ES-I3 (cell line): ENCODE results near the gene SHH.

Source experiments
- H3K36me3 ChIP-seq: 2 replicates; pipeline ENCODE4 v1.6.1; 2013; ENCODE audit warnings: mild to moderate bottlenecking, low read length, control low read depth, moderate library complexity; ENCODE audit not compliant: insufficient read depth
- H3K4me1 ChIP-seq: 2 replicates; pipeline ENCODE4 v1.6.1; 2013; ENCODE audit warnings: mild to moderate bottlenecking, control low read depth, low read length; ENCODE audit not compliant: insufficient read depth
- H3K9ac ChIP-seq: 2 replicates; pipeline ENCODE4 v1.6.1; 2013; ENCODE audit warnings: low read depth, mild to moderate bottlenecking, low read length, moderate library complexity
- H3K9me3 ChIP-seq: 2 replicates; pipeline ENCODE4 v1.6.1; 2013; ENCODE audit warnings: mild to moderate bottlenecking, low read length, moderate library complexity; ENCODE audit not compliant: control insufficient read depth, insufficient read depth

The SHH gene

GRCh38 chr7:155808549-155809331 is 3.5 kb downstream of the SHH start:
- peaks cover 5% of the 10 kb centered on the region; the same call in 1 of the 2 replicates for H3K4me1 ChIP-seq
- peak overlapping the region; percentile 57; the same call in 1 of the 2 replicates for H3K9ac ChIP-seq
- H3K9me3 ChIP-seq: no peaks in the 10 kb centered on the region
- H3K36me3 ChIP-seq: no peaks in the 10 kb centered on the region

DNA sequence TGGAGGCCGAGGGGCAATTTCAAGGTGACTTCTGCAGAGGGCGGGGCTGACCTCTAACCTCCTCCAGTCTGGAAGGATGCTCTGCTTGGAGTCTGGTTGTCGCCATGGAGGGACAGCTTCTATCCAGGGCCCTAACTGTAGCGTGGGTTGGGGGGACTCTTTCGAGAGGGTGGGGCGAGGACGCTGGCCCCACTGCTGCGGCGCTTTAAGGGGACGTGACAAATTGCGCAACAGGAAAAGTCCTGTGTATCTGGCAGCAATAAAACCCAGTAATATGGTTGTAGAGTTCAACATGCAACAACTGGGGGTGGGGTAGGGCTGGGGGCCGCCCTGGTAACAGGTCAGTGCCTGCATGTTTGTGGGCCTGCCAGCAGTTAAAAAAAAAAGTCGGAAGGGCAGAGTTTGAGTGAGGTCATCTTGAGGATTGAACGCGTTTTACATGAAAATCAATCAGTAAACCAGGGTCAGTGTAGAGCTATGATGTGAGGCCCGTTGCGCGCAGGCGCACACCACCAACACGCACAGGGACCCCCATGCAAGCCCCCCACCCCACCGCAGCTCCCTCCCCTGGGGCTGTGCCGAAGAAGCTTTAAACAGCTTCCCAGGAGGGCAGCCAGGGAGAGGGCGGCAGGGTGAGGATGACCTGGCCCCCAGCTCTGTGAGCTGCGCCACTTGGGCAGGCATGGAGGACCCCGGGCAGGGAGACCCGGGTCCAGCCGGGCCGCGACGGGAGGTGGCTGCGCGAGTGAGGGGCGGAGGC is 4.3 kb downstream of the SHH start:
- no peaks in the 10 kb centered on the region for H3K36me3 ChIP-seq
- peaks cover 5% of the 10 kb centered on the region; the same call in 1 of the 2 replicates for H3K4me1 ChIP-seq
- no peaks in the 10 kb centered on the region for H3K9me3 ChIP-seq
- H3K9ac ChIP-seq: peak overlapping the region; percentile 57; the same call in 1 of the 2 replicates

GRCh38 chr7:155807065-155807671 is 5.1 kb downstream of the SHH start:
- peaks cover 5% of the 10 kb centered on the region; the same call in 1 of the 2 replicates for H3K4me1 ChIP-seq
- H3K9me3 ChIP-seq: no peaks in the 10 kb centered on the region
- no peaks in the 10 kb centered on the region for H3K36me3 ChIP-seq
- H3K9ac ChIP-seq: peak overlapping the region; percentile 57; the same call in 1 of the 2 replicates

DNA sequence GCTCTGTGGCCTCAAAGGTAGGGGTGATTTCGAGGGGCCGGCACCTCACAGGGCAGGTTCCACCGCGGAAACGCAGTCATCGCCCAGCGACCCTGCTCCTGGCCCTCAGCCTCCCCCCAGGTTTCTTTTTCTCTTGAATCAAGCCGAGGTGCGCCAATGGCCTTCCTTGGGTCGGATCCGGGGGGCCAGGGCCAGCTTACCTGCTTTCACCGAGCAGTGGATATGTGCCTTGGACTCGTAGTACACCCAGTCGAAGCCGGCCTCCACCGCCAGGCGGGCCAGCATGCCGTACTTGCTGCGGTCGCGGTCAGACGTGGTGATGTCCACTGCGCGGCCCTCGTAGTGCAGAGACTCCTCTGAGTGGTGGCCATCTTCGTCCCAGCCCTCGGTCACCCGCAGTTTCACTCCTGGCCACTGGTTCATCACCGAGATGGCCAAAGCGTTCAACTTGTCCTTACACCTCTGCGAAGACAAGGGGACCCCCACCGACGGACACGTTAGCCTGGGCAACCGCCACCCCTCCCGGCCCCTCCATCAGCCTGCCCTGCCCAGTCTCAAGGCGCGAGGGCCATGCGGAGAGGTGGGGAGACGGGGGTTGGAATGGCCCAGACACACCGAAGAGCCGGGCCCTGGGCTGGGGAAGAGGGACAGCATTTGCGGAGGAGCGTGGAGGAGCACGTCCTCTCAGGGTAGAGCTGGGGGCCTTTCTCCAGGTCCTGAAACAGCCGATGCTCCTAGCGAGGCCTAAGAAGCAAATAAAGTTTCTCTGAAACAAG is 6.0 kb downstream of the SHH start:
- no peaks in the 10 kb centered on the region for H3K9me3 ChIP-seq
- no peaks in the 10 kb centered on the region for H3K36me3 ChIP-seq
- H3K9ac ChIP-seq: peak overlapping the region; percentile 47; the same call in 1 of the 2 replicates
- H3K4me1 ChIP-seq: peaks cover 5% of the 10 kb centered on the region; the same call in 1 of the 2 replicates

DNA sequence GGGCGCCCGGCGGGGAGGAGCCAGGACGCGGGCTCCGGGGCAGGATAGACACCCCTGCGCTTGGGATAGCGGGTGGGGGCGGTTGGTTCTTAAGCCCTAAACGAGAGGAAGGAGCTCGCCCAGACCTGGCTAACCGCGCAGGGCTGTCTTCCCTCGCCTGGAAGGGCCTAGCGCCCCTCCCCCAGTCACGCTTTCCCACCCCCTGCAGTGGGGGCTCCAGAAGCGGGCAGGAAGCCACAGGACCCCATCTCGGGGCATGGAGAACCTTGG is 6.5 kb downstream of the SHH start:
- Histone ChIP-seq H3K36me3 (no peaks in the 10 kb centered on the region), H3K9ac (peak overlapping the region; percentile 47; the same call in 1 of the 2 replicates), H3K4me1 (peaks cover 4% of the 10 kb centered on the region; the same call in 1 of the 2 replicates), H3K9me3 (no peaks in the 10 kb centered on the region)

DNA sequence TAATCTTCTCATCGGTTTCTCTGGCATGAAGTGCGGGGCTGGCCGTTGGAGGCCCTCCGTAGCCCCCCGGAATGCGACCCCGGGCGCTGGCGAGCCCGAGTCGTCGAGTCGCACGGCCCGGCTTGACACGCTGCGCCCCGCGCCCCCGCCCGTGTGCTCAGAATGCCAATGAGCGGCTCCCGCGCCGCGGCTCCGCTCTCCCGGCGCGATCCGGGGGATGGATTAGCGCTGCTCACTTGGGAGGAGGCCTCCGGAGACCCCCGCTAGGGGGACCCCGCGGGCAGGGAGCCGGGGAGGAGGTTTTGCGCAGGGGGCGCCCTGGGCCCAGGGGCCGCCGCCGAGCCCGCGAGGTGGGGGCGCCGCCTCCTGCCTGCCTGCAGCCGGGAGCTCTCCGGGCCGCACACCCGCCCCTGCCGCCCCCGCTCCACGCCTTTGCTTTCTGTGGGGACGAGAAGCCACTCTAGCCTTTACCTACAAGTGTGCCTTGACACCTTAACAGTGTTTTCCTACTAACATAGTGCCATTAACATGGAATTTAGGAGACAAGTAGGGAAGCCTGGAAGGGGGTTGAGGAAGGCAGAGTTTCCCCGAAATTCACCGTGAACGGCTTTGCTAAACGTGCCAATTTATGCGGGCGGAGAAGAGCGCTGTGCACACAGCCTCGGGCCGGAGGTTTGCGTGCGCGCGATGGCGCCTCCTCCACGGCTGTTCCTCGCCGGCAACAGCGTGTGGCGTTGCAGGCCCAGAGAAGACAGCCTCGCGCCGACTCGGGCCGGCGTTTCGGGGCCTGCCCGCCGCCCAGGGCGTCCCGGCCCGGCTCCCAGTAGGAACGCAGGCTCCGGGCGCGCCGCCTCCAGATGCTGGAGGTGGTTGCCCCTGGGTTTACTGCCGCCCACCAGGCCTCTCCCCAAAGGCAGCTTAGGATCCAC is 7.1 kb downstream of the SHH start:
- H3K36me3 ChIP-seq: no peaks in the 10 kb centered on the region
- no peaks in the 10 kb centered on the region for H3K9me3 ChIP-seq
- peaks cover 2% of the 10 kb centered on the region; the same call in 1 of the 2 replicates for H3K4me1 ChIP-seq
- peak overlapping the region; percentile 47; the same call in 1 of the 2 replicates for H3K9ac ChIP-seq

GRCh38 chr7:155804431-155804831 is 7.8 kb downstream of the SHH start:
- H3K9me3 ChIP-seq: no peaks in the 10 kb centered on the region
- 0 out of 2 replicates have a peak, but pooled peaks cover 2% of the 10 kb centered on the region for H3K4me1 ChIP-seq
- H3K36me3 ChIP-seq: no peaks in the 10 kb centered on the region
- H3K9ac ChIP-seq: peak overlapping the region; percentile 47; the same call in 1 of the 2 replicates

GRCh38 chr7:155803418-155804376 is 8.6 kb downstream of the SHH start:
- no peaks in the 10 kb centered on the region for H3K36me3 ChIP-seq
- 0 out of 2 replicates have a peak, but pooled peaks cover 2% of the 10 kb centered on the region for H3K4me1 ChIP-seq
- peak overlapping the region; percentile 47; the same call in 1 of the 2 replicates for H3K9ac ChIP-seq
- no peaks in the 10 kb centered on the region for H3K9me3 ChIP-seq

- Histone ChIP-seq H3K9ac (peak overlapping the region; percentile 47; the same call in 1 of the 2 replicates), H3K36me3 (no peaks in the 10 kb centered on the region), H3K9me3 (no peaks in the 10 kb centered on the region), H3K4me1 (0 out of 2 replicates have a peak, but pooled peaks cover 2% of the 10 kb centered on the region)
These were observed 9.3 kb downstream of the SHH start for GRCh38 chr7:155802906-155803417.

- no peaks in the 10 kb centered on the region for H3K36me3 ChIP-seq
- H3K4me1 ChIP-seq: no peaks in the 10 kb centered on the region
- H3K9ac ChIP-seq: no peak overlapping the region
- no peaks in the 10 kb centered on the region for H3K9me3 ChIP-seq
These were observed 10.0 kb downstream of the SHH start for GRCh38 chr7:155802291-155802690.

GRCh38 chr7:155800741-155801267 is 11.5 kb downstream of the SHH start:
- no peak overlapping the region for H3K9ac ChIP-seq
- no peaks in the 10 kb centered on the region for H3K36me3 ChIP-seq
- no peaks in the 10 kb centered on the region for H3K4me1 ChIP-seq
- H3K9me3 ChIP-seq: no peaks in the 10 kb centered on the region

- no peaks in the 10 kb centered on the region for H3K4me1 ChIP-seq
- no peak overlapping the region for H3K9ac ChIP-seq
- H3K9me3 ChIP-seq: no peaks in the 10 kb centered on the region
- no peaks in the 10 kb centered on the region for H3K36me3 ChIP-seq
These were observed 12.0 kb downstream of the SHH start for GRCh38 chr7:155800301-155800700.
